ENCODE data around the gene NOS1AP. TPM values are rescaled to one million over a fixed set of nuclear protein-coding genes. Genes with fewer than 3 reads are reported as not detected.

NOS1AP gene
- total RNA-seq, 2 experiments from 2014 or later = 0.18 TPM

- intact Hi-C loops (cut with micrococcal nuclease) = no loop called here
- H3K27ac Mint-ChIP-seq = no peak overlapping the region
- H3K36me3 Mint-ChIP-seq (ENCODE audit: low read depth) = no peaks in the 10 kb centered on the region
- TF ChIP-seq, protein P1, sequence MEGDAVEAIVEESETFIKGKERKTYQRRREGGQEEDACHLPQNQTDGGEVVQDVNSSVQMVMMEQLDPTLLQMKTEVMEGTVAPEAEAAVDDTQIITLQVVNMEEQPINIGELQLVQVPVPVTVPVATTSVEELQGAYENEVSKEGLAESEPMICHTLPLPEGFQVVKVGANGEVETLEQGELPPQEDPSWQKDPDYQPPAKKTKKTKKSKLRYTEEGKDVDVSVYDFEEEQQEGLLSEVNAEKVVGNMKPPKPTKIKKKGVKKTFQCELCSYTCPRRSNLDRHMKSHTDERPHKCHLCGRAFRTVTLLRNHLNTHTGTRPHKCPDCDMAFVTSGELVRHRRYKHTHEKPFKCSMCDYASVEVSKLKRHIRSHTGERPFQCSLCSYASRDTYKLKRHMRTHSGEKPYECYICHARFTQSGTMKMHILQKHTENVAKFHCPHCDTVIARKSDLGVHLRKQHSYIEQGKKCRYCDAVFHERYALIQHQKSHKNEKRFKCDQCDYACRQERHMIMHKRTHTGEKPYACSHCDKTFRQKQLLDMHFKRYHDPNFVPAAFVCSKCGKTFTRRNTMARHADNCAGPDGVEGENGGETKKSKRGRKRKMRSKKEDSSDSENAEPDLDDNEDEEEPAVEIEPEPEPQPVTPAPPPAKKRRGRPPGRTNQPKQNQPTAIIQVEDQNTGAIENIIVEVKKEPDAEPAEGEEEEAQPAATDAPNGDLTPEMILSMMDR (IDR thresholded peaks at IDR 0.05) = no peak
- POLR2A ChIA-PET = no interaction called here
- H3K4me3 Mint-ChIP-seq = no peak overlapping the region
- ATAC-seq = no peak
- DNase-seq = no peak
- H3K9me3 Mint-ChIP-seq = no peaks in the 10 kb centered on the region
- peaks cover 10% of the 10 kb centered on the region for H3K27me3 Mint-ChIP-seq
- no peaks in the 10 kb centered on the region for H3K4me1 Mint-ChIP-seq (ENCODE audit: low read depth)
- CTCF ChIA-PET = no interaction called here
Observed at GRCh38 chr1:162248854-162249535, 179.5 kb downstream of the NOS1AP start.

- CTCF ChIA-PET = no interaction called here
- intact Hi-C loops (cut with micrococcal nuclease) = no loop called here
- no peak overlapping the region for H3K4me3 Mint-ChIP-seq
Observed at GRCh38 chr1:162250004-162250730, 180.7 kb downstream of the NOS1AP start.

GRCh38 chr1:162251102-162251501, 181.6 kb downstream of the NOS1AP start:
- Mint-ChIP-seq H3K27me3 (peaks cover 4% of the 10 kb centered on the region), H3K4me1 (ENCODE audit: low read depth) (no peaks in the 10 kb centered on the region), H3K27ac (no peak overlapping the region), H3K4me3 (no peak overlapping the region), H3K9me3 (no peaks in the 10 kb centered on the region), H3K36me3 (ENCODE audit: low read depth) (no peaks in the 10 kb centered on the region)
- ChIA-PET POLR2A (interaction anchor here (1.0 kb wide), 1 partner anchor 71 kb away, joined by 3 read pairs; no protein-coding TSS in a partner anchor), CTCF (interaction anchor here (1.1 kb wide), 1 partner anchor 195 kb away, joined by 4 read pairs; no protein-coding TSS in a partner anchor)
- intact Hi-C loops (cut with micrococcal nuclease) = no loop called here
- TF ChIP-seq, protein P1 (IDR thresholded peaks at IDR 0.05) = no peak
- no peak for ATAC-seq
- DNase-seq = no peak

More at GRCh38 chr1:162250004-162250730, 180.7 kb downstream of the NOS1AP start:
- Mint-ChIP-seq H3K27me3 (peaks cover 7% of the 10 kb centered on the region), H3K27ac (no peak overlapping the region), H3K9me3 (no peaks in the 10 kb centered on the region), H3K4me1 (ENCODE audit: low read depth) (no peaks in the 10 kb centered on the region), H3K36me3 (ENCODE audit: low read depth) (no peaks in the 10 kb centered on the region)
- POLR2A ChIA-PET = no interaction called here
- no peak for ATAC-seq
- DNase-seq = no peak
- TF ChIP-seq, protein P1 (IDR thresholded peaks at IDR 0.05) = no peak

- TF ChIP-seq, protein P1 (IDR thresholded peaks at IDR 0.05) = no peak
- ATAC-seq = no peak
- H3K4me3 Mint-ChIP-seq = no peak overlapping the region
- no peak for DNase-seq
- H3K27ac Mint-ChIP-seq = no peak overlapping the region
- H3K27me3 Mint-ChIP-seq = peaks cover 8% of the 10 kb centered on the region
- no peaks in the 10 kb centered on the region for H3K9me3 Mint-ChIP-seq
- intact Hi-C loops (cut with micrococcal nuclease) = no loop called here
- no peaks in the 10 kb centered on the region for H3K4me1 Mint-ChIP-seq (ENCODE audit: low read depth)
- ChIA-PET POLR2A (no interaction called here), CTCF (no interaction called here)
- H3K36me3 Mint-ChIP-seq (ENCODE audit: low read depth) = no peaks in the 10 kb centered on the region
Observed at GRCh38 chr1:162252214-162252613, 182.7 kb downstream of the NOS1AP start.

GRCh38 chr1:162253790-162254189, 184.3 kb downstream of the NOS1AP start:
- TF ChIP-seq, protein P1 (IDR thresholded peaks at IDR 0.05) = no peak
- Mint-ChIP-seq H3K27me3 (peaks cover 10% of the 10 kb centered on the region), H3K9me3 (no peaks in the 10 kb centered on the region), H3K4me3 (no peak overlapping the region), H3K36me3 (ENCODE audit: low read depth) (no peaks in the 10 kb centered on the region), H3K27ac (no peak overlapping the region), H3K4me1 (ENCODE audit: low read depth) (no peaks in the 10 kb centered on the region)
- intact Hi-C loops (cut with micrococcal nuclease) = no loop called here
- ChIA-PET CTCF (no interaction called here), POLR2A (no interaction called here)
- DNase-seq = no peak
- ATAC-seq = no peak

Data from activated CD8-positive, alpha-beta T cell treated with anti-CD3 and anti-CD28 coated beads for 36 hours (primary cell).